ENCODE data around the gene YTHDC2.

YTHDC2 gene

DNA sequence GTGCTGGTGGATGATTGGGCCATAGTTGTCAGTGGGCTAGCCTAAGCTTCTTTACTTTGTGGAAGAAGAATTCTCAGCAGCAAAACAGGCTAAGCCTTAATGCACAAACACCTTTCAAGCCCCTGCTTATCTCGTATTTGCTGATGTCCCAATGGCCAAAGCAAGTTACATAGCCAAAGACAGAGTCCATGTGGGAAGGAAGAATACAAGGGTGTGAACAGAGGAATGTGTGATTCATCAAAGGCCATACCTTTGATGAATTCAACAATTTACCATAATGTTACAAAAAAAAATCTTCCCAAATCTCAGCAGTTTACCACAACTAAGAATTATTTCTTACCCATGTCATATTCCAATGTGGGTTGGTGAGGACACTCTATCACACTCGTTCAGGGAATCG, 1.2 kb upstream of the YTHDC2 start:
- no peak overlapping the region for H3K4me2 ChIP-seq (ENCODE audit: low read depth, low read length)
- H3K27me3 ChIP-seq (replicated peaks; ENCODE audit: insufficient read depth, low read length), result no peaks in the 10 kb centered on the region
- H4K20me1 ChIP-seq (ENCODE audit: insufficient read depth, low read length), result no peaks in the 10 kb centered on the region
- H3K9me3 ChIP-seq (replicated peaks; ENCODE audit: insufficient read depth, low read length), result no peaks in the 10 kb centered on the region
- TF ChIP-seq EZH2phosphoT487 (IDR thresholded peaks at IDR 0.05; ENCODE audit: low read length) (no peak), EZH2 (optimal IDR thresholded peaks at IDR 0.05; ENCODE audit: low read depth, low read length) (no peak)
- TF ChIP-seq, protein P1, sequence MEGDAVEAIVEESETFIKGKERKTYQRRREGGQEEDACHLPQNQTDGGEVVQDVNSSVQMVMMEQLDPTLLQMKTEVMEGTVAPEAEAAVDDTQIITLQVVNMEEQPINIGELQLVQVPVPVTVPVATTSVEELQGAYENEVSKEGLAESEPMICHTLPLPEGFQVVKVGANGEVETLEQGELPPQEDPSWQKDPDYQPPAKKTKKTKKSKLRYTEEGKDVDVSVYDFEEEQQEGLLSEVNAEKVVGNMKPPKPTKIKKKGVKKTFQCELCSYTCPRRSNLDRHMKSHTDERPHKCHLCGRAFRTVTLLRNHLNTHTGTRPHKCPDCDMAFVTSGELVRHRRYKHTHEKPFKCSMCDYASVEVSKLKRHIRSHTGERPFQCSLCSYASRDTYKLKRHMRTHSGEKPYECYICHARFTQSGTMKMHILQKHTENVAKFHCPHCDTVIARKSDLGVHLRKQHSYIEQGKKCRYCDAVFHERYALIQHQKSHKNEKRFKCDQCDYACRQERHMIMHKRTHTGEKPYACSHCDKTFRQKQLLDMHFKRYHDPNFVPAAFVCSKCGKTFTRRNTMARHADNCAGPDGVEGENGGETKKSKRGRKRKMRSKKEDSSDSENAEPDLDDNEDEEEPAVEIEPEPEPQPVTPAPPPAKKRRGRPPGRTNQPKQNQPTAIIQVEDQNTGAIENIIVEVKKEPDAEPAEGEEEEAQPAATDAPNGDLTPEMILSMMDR (IDR thresholded peaks at IDR 0.05; ENCODE audit: low read length), result no peak
- H2AFZ ChIP-seq (ENCODE audit: low read length), result no peak overlapping the region
- no peaks in the 10 kb centered on the region for H3K9me2 ChIP-seq (replicated peaks; ENCODE audit: insufficient read depth, low read length)
- peaks cover 23% of the 10 kb centered on the region for H3K79me2 ChIP-seq (ENCODE audit: low read length)
- no peaks in the 10 kb centered on the region for H3F3A ChIP-seq (ENCODE audit: insufficient read depth, low read length)
- no peak overlapping the region for H3K27ac ChIP-seq (ENCODE audit: low read length)
- peaks cover 5% of the 10 kb centered on the region; the same call in 1 of the 2 replicates for H3K4me1 ChIP-seq (ENCODE audit: low read length)
- H3K4me3 ChIP-seq (ENCODE audit: low read length), result no peak overlapping the region
- H3K36me3 ChIP-seq (replicated peaks; ENCODE audit: insufficient read depth, low read length), result no peaks in the 10 kb centered on the region
- DNase-seq, result no peak
- H3K9ac ChIP-seq (ENCODE audit: low read length), result no peak overlapping the region

DNA sequence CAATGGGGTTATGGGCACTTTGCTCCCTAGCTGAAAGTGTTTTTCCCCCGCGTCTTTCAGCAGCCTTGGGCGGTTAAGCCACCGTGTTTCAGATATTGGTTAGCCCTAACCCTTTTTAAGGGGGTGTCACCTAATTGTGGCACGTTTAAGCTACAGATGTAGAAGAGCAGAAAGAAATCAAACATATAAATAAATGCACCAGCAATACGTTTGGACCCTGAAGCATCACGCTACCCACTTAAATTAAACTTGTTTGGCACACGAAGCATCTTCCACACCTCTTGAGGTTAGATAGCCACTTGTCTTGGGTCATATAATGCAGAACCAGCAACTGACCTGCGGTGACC, 768 bp downstream of the YTHDC2 start:
- H2AFZ ChIP-seq (ENCODE audit: low read length), result peak overlapping the region; percentile 97
- DNase-seq, result peak; percentile 19
- peak overlapping the region; percentile 92 for H3K4me3 ChIP-seq (ENCODE audit: low read length)
- H3K4me2 ChIP-seq (ENCODE audit: low read depth, low read length), result peak overlapping the region; percentile 88
- H3K27me3 ChIP-seq (replicated peaks; ENCODE audit: insufficient read depth, low read length), result no peaks in the 10 kb centered on the region
- no peaks in the 10 kb centered on the region for H3K9me3 ChIP-seq (replicated peaks; ENCODE audit: insufficient read depth, low read length)
- no peak overlapping the region for H3K27ac ChIP-seq (ENCODE audit: low read length)
- no peaks in the 10 kb centered on the region for H3K9me2 ChIP-seq (replicated peaks; ENCODE audit: insufficient read depth, low read length)
- TF ChIP-seq EZH2phosphoT487 (IDR thresholded peaks at IDR 0.05; ENCODE audit: low read length), result no peak
- TF ChIP-seq, protein P1 (IDR thresholded peaks at IDR 0.05; ENCODE audit: low read length), result no peak
- TF ChIP-seq EZH2 (optimal IDR thresholded peaks at IDR 0.05; ENCODE audit: low read depth, low read length), result no peak
- no peaks in the 10 kb centered on the region for H4K20me1 ChIP-seq (ENCODE audit: insufficient read depth, low read length)
- H3F3A ChIP-seq (ENCODE audit: insufficient read depth, low read length), result no peaks in the 10 kb centered on the region
- peak overlapping the region; percentile 90 for H3K9ac ChIP-seq (ENCODE audit: low read length)
- peaks cover 5% of the 10 kb centered on the region; the same call in 1 of the 2 replicates for H3K4me1 ChIP-seq (ENCODE audit: low read length)
- H3K36me3 ChIP-seq (replicated peaks; ENCODE audit: insufficient read depth, low read length), result no peaks in the 10 kb centered on the region
- peaks cover 23% of the 10 kb centered on the region for H3K79me2 ChIP-seq (ENCODE audit: low read length)

DNA sequence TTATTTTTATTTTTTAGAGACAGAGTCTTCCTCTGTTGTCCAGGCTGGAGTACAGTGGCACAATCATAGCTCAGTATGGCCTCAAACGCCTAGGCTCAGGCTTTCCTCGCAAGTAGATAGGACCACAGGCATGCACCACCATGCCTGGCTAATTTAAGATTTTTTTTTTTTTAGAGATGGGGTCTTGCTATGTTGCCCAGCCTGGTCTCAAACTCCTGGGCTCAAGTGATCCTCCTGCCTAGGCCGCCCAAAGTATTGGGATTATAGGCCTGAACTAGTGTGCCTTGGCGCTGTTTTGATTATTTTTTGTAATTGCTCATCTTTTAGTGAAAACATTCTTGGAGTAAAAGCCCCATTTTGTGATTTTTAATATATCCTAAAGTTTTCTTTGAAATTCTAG, 5.4 kb downstream of the YTHDC2 start:
- H4K20me1 ChIP-seq (ENCODE audit: insufficient read depth, low read length), result no peaks in the 10 kb centered on the region
- H2AFZ ChIP-seq (ENCODE audit: low read length), result no peak overlapping the region
- TF ChIP-seq, protein P1 (IDR thresholded peaks at IDR 0.05; ENCODE audit: low read length), result no peak
- TF ChIP-seq EZH2phosphoT487 (IDR thresholded peaks at IDR 0.05; ENCODE audit: low read length), result no peak
- TF ChIP-seq EZH2 (optimal IDR thresholded peaks at IDR 0.05; ENCODE audit: low read depth, low read length), result no peak
- no peaks in the 10 kb centered on the region for H3K9me3 ChIP-seq (replicated peaks; ENCODE audit: insufficient read depth, low read length)
- no peaks in the 10 kb centered on the region for H3K36me3 ChIP-seq (replicated peaks; ENCODE audit: insufficient read depth, low read length)
- H3K4me1 ChIP-seq (ENCODE audit: low read length), result 0 out of 2 replicates have a peak, but pooled peaks cover 5% of the 10 kb centered on the region
- H3K4me2 ChIP-seq (ENCODE audit: low read depth, low read length), result no peak overlapping the region
- H3K27me3 ChIP-seq (replicated peaks; ENCODE audit: insufficient read depth, low read length), result no peaks in the 10 kb centered on the region
- no peak overlapping the region for H3K9ac ChIP-seq (ENCODE audit: low read length)
- H3K9me2 ChIP-seq (replicated peaks; ENCODE audit: insufficient read depth, low read length), result no peaks in the 10 kb centered on the region
- DNase-seq, result no peak
- peaks cover 23% of the 10 kb centered on the region for H3K79me2 ChIP-seq (ENCODE audit: low read length)
- no peak overlapping the region for H3K4me3 ChIP-seq (ENCODE audit: low read length)
- no peaks in the 10 kb centered on the region for H3F3A ChIP-seq (ENCODE audit: insufficient read depth, low read length)
- no peak overlapping the region for H3K27ac ChIP-seq (ENCODE audit: low read length)
